T-helper 1 cell treated with Interleukin-12 subunit alpha and Interleukin-12 subunit beta and Interleukin-4 antibody, amounts not matched to agents 30 μg/mL and 1 μg/mL, for 36 hours (primary cell): ENCODE data around the gene APOL4.
"Not testable (repeated sequence)": the region's sequence is repeated elsewhere in the genome, so short reads cannot be mapped to it uniquely, and the experiment has no call there.

Experiments
- H3K27ac Mint-ChIP-seq: one replicate; pipeline ENCODE4 v1.8.0; 2021; ENCODE audit warnings: mild to moderate bottlenecking, mixed read lengths
- H3K27me3 Mint-ChIP-seq: one replicate; pipeline ENCODE4 v1.8.0; 2021; ENCODE audit warnings: low read depth, mixed read lengths
- H3K36me3 Mint-ChIP-seq: one replicate; pipeline ENCODE4 v1.8.0; 2021; ENCODE audit warnings: low read depth, mixed read lengths
- H3K4me1 Mint-ChIP-seq: one replicate; pipeline ENCODE4 v1.8.0; 2021; ENCODE audit warnings: low read depth, mixed read lengths
- H3K4me3 Mint-ChIP-seq: one replicate; pipeline ENCODE4 v1.8.0; 2021; ENCODE audit warnings: mild to moderate bottlenecking, moderate library complexity, mixed read lengths
- H3K9me3 Mint-ChIP-seq: one replicate; pipeline ENCODE4 v1.8.0; 2021; ENCODE audit warnings: mixed read lengths

Gene APOL4

DNA sequence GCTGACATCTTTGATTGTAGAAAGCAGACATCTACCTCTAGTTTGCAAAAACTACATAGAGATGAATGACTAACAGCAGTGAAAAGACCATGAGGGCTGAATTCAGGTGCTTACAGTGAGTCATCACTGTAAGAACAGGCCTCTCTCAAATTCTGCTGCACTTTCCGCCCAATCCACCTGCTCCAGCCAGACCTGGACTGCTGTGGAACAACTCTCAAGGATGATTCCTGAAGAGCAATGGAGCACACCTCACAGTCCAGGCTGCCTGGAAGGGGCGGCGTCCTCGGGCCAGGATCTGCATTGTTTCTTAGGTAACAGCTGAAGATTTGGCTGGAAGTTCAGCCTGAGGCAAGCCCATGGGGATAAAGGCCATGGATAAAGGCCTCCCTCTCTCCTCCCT is 22.6 kb upstream of the APOL4 start:
- no peak overlapping the region for H3K4me3 Mint-ChIP-seq
- no peaks in the 10 kb centered on the region for H3K9me3 Mint-ChIP-seq
- peaks cover 8% of the 10 kb centered on the region for H3K4me1 Mint-ChIP-seq
- H3K27me3 Mint-ChIP-seq: peaks cover 18% of the 10 kb centered on the region
- H3K36me3 Mint-ChIP-seq: peaks cover 33% of the 10 kb centered on the region
- no peak overlapping the region for H3K27ac Mint-ChIP-seq

DNA sequence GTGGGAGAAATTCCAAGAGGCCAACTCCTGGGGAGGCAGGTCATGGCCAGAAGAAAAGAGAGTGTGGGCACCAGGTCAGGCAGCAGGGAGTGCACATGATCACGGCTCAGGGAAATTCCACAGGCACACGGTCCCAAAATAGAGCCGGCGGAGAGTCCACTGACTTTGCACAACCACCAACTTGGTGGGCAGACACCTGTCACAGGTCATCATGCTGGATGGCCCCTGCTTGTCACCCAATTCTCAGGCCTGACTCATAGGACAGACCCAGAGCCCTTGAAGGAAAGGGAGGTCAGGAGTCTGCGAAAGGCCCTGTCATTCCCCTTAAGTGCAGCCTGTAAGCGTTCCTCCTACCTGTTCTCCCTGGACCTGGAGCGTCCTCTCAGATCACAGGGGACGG is 21.9 kb upstream of the APOL4 start:
- no peaks in the 10 kb centered on the region for H3K9me3 Mint-ChIP-seq
- H3K4me3 Mint-ChIP-seq: no peak overlapping the region
- H3K27me3 Mint-ChIP-seq: peaks cover 26% of the 10 kb centered on the region
- H3K27ac Mint-ChIP-seq: no peak overlapping the region
- H3K36me3 Mint-ChIP-seq: peaks cover 27% of the 10 kb centered on the region
- H3K4me1 Mint-ChIP-seq: peaks cover 8% of the 10 kb centered on the region

DNA sequence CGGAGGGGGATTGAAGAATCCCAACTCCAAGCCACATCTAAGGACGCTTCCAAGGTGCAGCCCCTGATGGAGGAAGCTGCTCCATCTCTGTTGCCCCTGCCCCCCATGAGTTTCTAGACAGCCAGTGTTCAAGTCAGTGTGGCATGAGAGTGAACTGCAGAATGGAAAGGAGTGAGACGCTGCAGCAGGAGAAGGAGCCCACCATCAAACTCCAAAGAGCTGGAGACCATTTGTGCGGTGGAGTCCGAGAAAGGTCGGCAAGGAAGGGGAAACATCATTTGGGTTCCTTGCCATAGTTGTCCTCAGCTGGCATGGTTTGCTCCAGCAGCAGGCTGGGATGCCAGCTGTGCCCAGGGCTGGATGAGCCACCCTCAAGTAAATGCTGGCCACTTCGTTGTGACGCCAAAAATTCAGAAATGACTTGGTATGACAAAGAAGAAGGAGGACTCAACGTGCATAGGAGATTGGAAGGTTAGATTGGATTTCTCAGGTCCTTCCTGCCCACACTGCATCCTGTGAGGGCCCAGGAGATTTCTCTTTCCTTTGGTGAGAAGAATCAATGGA is 21.4 kb upstream of the APOL4 start:
- H3K9me3 Mint-ChIP-seq: no peaks in the 10 kb centered on the region
- no peak overlapping the region for H3K4me3 Mint-ChIP-seq
- peaks cover 24% of the 10 kb centered on the region for H3K36me3 Mint-ChIP-seq
- peaks cover 8% of the 10 kb centered on the region for H3K4me1 Mint-ChIP-seq
- H3K27me3 Mint-ChIP-seq: peaks cover 31% of the 10 kb centered on the region
- no peak overlapping the region for H3K27ac Mint-ChIP-seq

DNA sequence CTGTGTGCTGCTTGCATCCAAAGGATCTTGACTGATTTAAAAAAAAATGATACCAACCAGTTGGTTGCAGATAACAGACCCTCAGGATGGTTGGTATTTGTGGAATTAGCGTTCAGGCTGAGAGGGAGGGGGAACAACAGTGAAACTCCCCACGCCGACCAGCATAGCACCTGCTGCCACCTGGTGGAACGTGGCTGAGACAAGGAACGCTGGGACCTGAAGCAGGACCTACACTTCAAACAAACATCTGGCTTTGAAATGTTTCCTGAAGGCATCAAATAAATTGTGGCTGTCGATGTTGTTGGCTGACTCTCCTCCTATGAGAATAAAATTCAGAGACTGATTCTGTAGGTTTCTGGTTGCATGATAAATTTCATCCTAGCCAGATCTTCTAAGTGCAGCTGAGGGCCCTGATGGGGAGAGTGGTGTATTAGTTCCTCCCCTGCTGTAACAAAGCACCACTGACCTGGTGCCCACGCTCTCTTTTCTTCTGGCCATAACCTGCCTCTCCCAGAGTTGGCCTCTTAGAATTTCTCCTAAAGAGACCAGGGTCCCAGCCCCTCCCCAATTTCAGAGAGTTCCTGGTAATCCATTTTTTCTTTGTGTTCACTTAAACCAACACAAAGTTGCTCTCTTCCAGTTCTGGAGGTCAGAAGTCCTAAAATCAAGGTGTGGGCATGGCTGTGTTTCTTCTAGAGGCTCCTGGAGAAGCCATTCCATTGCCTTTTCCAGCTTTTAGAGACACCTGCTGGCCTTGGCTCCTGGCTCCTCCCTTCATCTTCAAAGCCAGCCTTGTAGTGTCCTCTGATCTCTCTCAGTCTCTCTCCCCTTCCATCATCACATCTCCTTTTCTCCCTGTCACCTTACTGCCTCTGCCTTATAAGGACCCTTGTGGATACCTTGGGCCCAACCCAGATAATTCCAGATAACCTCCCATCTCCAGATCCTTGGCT is 20.5 kb upstream of the APOL4 start:
- H3K4me1 Mint-ChIP-seq: peaks cover 7% of the 10 kb centered on the region
- H3K9me3 Mint-ChIP-seq: no peaks in the 10 kb centered on the region
- H3K36me3 Mint-ChIP-seq: peaks cover 20% of the 10 kb centered on the region
- H3K27ac Mint-ChIP-seq: peak overlapping the region; percentile 43
- no peak overlapping the region for H3K4me3 Mint-ChIP-seq
- H3K27me3 Mint-ChIP-seq: peaks cover 39% of the 10 kb centered on the region

GRCh38 chr22:36220451-36220921 is 18.9 kb upstream of the APOL4 start:
- no peaks in the 10 kb centered on the region for H3K9me3 Mint-ChIP-seq
- peaks cover 52% of the 10 kb centered on the region for H3K27me3 Mint-ChIP-seq
- H3K27ac Mint-ChIP-seq: no peak overlapping the region
- H3K36me3 Mint-ChIP-seq: peaks cover 9% of the 10 kb centered on the region
- H3K4me1 Mint-ChIP-seq: peaks cover 7% of the 10 kb centered on the region
- H3K4me3 Mint-ChIP-seq: no peak overlapping the region

DNA sequence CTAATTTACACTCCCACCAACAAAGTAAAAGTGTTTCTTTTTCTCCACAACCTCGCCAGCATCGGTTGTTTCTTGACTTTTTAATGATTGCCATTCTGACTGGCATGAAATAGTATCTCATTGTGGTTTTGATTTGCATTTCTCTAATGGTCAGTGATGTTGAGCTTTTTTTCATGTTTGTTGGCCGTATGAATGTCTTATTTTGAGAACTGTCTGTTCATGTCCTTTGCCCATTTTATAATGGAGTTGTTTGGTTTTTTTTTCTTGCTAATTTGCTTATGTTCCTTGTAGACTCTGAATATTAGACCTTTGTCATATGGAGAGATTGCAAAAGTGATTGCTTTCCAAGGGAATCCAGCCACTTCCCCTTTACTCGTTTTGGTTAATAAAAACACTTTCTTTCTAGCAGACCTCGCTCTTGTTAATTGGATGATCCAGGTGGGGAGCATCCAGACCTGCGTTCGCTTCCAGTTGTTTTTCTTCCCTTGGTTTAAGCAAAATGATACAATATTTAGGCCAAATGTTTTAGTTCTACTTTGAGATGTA is 17.1 kb upstream of the APOL4 start:
- Mint-ChIP-seq H3K27me3 (peaks cover 69% of the 10 kb centered on the region), H3K4me3 (no peak overlapping the region), H3K36me3 (peaks cover 4% of the 10 kb centered on the region), H3K4me1 (peaks cover 7% of the 10 kb centered on the region), H3K9me3 (no peaks in the 10 kb centered on the region), H3K27ac (no peak overlapping the region)

- no peak overlapping the region for H3K27ac Mint-ChIP-seq
- H3K4me3 Mint-ChIP-seq: no peak overlapping the region
- peaks cover 88% of the 10 kb centered on the region for H3K27me3 Mint-ChIP-seq
- H3K36me3 Mint-ChIP-seq: no peaks in the 10 kb centered on the region
- H3K9me3 Mint-ChIP-seq: no peaks in the 10 kb centered on the region
- peaks cover 3% of the 10 kb centered on the region for H3K4me1 Mint-ChIP-seq
These were observed 14.4 kb upstream of the APOL4 start for GRCh38 chr22:36215981-36216380.

GRCh38 chr22:36213586-36213985 is 12.0 kb upstream of the APOL4 start:
- H3K27me3 Mint-ChIP-seq: peaks cover 88% of the 10 kb centered on the region

DNA sequence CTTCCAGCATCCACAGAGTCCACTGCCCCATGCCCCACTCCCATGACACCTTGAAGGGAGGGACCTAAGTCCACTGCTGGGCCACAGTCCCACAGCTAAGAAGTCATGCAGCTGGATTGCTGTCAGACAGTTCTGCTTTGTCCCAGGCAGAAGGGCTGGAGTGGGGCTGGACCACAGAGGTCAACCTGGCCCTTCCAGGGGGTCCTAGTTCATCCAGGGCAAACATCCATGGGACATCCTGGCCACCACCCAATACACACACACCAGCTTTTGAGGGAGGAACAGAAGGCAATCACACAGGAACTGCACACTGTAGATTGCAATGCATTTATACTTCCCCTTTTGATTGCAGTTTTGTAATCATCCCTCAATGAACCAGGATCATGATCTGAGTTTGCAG is 11.3 kb upstream of the APOL4 start:
- peaks cover 84% of the 10 kb centered on the region for H3K27me3 Mint-ChIP-seq
- no peak overlapping the region for H3K27ac Mint-ChIP-seq
- peaks cover 6% of the 10 kb centered on the region for H3K9me3 Mint-ChIP-seq
- H3K4me3 Mint-ChIP-seq: no peak overlapping the region
- H3K4me1 Mint-ChIP-seq: peaks cover 3% of the 10 kb centered on the region
- H3K36me3 Mint-ChIP-seq: no peaks in the 10 kb centered on the region

More at GRCh38 chr22:36213586-36213985, 12.0 kb upstream of the APOL4 start:
- Mint-ChIP-seq H3K9me3 (peaks cover 6% of the 10 kb centered on the region), H3K4me3 (no peak overlapping the region), H3K36me3 (no peaks in the 10 kb centered on the region), H3K27ac (no peak overlapping the region), H3K4me1 (peaks cover 3% of the 10 kb centered on the region)

DNA sequence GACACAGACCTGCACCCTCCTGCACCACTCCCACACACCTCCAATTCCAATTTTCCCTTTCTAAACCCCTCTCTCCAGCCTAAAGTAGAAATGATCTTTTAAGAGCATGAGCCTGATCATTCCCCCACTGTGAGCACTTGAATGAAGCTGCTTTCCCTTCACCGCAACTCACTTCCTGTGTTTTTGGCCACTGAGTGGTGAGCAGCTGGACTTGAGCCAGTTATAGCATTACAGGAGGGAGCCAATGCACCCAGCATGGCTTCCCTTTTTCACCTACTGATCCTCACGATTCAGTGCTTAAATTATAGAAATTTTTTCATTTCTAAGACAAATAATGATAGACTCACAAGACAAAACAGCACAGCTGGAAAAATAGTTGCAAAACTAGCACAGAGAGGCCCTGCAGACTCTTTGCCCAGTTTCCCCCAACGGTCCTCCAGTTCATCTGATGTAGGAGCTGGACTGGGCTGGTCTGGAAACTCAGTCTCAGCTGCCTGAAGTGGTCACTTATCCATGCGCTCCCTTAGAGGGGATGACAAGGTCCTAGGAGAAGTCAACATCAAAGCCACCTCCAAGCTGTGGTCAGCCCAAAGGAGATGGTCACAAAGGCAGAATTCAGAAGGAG is 9.7 kb upstream of the APOL4 start:
- H3K27ac Mint-ChIP-seq: no peak overlapping the region
- no peak overlapping the region for H3K4me3 Mint-ChIP-seq
- H3K4me1 Mint-ChIP-seq: peaks cover 3% of the 10 kb centered on the region
- H3K27me3 Mint-ChIP-seq: peaks cover 72% of the 10 kb centered on the region
- peaks cover 6% of the 10 kb centered on the region for H3K9me3 Mint-ChIP-seq
- no peaks in the 10 kb centered on the region for H3K36me3 Mint-ChIP-seq

- Mint-ChIP-seq H3K27ac (no peak overlapping the region), H3K4me3 (no peak overlapping the region), H3K27me3 (peaks cover 61% of the 10 kb centered on the region), H3K36me3 (no peaks in the 10 kb centered on the region), H3K4me1 (peaks cover 3% of the 10 kb centered on the region), H3K9me3 (peaks cover 6% of the 10 kb centered on the region)
These were observed 8.6 kb upstream of the APOL4 start for GRCh38 chr22:36210224-36210623.

DNA sequence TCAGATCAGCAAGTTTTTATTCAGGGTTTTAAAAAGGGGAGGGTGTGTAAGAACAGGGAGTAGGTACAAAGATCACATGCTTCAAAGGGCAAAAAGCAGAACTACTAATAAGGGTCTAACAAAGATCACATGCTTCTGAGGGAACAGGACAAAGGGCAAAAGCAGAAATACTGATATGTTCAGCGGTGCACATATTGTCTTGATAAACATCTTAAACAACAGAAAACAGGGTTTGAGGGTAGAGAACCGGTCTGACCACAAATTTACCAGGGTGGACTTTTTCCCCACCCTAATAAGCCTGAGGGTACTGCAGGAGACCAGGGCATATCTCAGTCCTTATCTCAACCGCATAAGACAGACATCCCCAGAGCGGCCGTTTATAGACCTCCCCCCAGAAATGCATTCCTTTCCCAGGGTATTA is 7.9 kb upstream of the APOL4 start:
- not testable (repeated sequence) for H3K9me3 Mint-ChIP-seq, H3K4me3 Mint-ChIP-seq, H3K36me3 Mint-ChIP-seq, H3K4me1 Mint-ChIP-seq, H3K27ac Mint-ChIP-seq
- peaks cover 53% of the 10 kb centered on the region for H3K27me3 Mint-ChIP-seq

- peaks cover 6% of the 10 kb centered on the region for H3K9me3 Mint-ChIP-seq
- no peak overlapping the region for H3K27ac Mint-ChIP-seq
- H3K4me1 Mint-ChIP-seq: peaks cover 6% of the 10 kb centered on the region
- H3K36me3 Mint-ChIP-seq: no peaks in the 10 kb centered on the region
- H3K4me3 Mint-ChIP-seq: no peak overlapping the region
- H3K27me3 Mint-ChIP-seq: peaks cover 47% of the 10 kb centered on the region
These were observed 7.3 kb upstream of the APOL4 start for GRCh38 chr22:36208914-36209313.

DNA sequence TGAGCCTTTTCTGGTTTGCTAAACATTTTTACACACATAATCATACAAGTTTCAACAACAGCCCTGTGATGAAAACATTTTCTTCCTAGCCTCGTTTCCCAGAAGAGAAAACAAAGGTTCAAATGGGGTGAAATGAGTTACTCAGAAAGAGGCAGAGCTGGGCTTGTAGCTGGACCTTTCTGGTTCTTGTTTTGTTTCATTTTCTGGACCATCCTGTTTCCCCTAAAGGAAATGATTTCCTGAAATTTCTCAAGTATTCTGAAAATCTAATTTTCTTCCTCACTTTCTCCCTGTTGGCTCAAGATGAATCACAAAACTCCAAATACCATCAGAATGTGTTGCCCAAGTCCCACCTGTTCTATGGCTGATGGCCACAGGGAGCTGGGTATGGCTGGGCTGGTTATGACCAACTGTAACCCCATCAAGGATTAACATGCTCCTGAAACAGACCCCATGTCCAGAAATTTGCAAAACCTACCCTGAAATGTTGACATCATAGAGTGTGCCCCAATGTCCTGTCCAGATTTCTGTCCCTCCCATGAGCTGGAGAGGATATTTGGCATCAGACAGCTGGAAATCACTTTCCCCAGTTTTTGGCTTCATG is 6.7 kb upstream of the APOL4 start:
- Mint-ChIP-seq H3K27ac (no peak overlapping the region), H3K4me3 (no peak overlapping the region), H3K36me3 (no peaks in the 10 kb centered on the region), H3K27me3 (peaks cover 44% of the 10 kb centered on the region), H3K4me1 (peaks cover 6% of the 10 kb centered on the region), H3K9me3 (peaks cover 6% of the 10 kb centered on the region)
